ENCODE results near the gene FEN1.

The FEN1 gene

GRCh38 chr11:61775606-61776554 lies 16.8 kb upstream of the FEN1 start:
- DNase-seq = no peak

- DNase-seq = peak; percentile 60
Observed at GRCh38 chr11:61776561-61777075, 16.1 kb upstream of the FEN1 start.

- DNase-seq = no peak
Observed at GRCh38 chr11:61777234-61778090, 15.2 kb upstream of the FEN1 start.

- DNase-seq = no peak
Observed at GRCh38 chr11:61778357-61778886, 14.3 kb upstream of the FEN1 start.

GRCh38 chr11:61778920-61779650 lies 13.6 kb upstream of the FEN1 start:
- no peak for DNase-seq

GRCh38 chr11:61779666-61780525 lies 12.8 kb upstream of the FEN1 start:
- no peak for DNase-seq

GRCh38 chr11:61780581-61781162 lies 12.0 kb upstream of the FEN1 start:
- no peak for DNase-seq

- DNase-seq = no peak
Observed at GRCh38 chr11:61781585-61781984, 11.1 kb upstream of the FEN1 start.

GRCh38 chr11:61782299-61782698 lies 10.4 kb upstream of the FEN1 start:
- DNase-seq = no peak

- no peak for DNase-seq
Observed at GRCh38 chr11:61782841-61783240, 9.9 kb upstream of the FEN1 start.

- peak; percentile 39 for DNase-seq
Observed at GRCh38 chr11:61783717-61784505, 8.8 kb upstream of the FEN1 start.

GRCh38 chr11:61784506-61784805 lies 8.3 kb upstream of the FEN1 start:
- no peak for DNase-seq

- no peak for DNase-seq
Observed at GRCh38 chr11:61785837-61786402, 6.8 kb upstream of the FEN1 start.

GRCh38 chr11:61787928-61788491 lies 4.7 kb upstream of the FEN1 start:
- DNase-seq = peak; percentile 58

GRCh38 chr11:61791737-61792309 lies 888 bp upstream of the FEN1 start:
- peak; percentile 89 for DNase-seq

GRCh38 chr11:61793083-61793828 lies 545 bp downstream of the FEN1 start:
- DNase-seq = no peak

- DNase-seq = no peak
Observed at GRCh38 chr11:61793829-61794204, 1.1 kb downstream of the FEN1 start.

- DNase-seq = no peak
Observed at GRCh38 chr11:61794579-61794978, 1.9 kb downstream of the FEN1 start.

GRCh38 chr11:61795459-61795858 lies 2.7 kb downstream of the FEN1 start:
- no peak for DNase-seq
